NCI-H1694 treated with DMSO at 0.1 percent for 48 hours (cell line): ENCODE measurements around the gene ADAMTSL1.

Experiments
- DNase-seq: peaks from one replicate; lab custom pipeline; 2025; lab: John Stamatoyannopoulos, UW

The ADAMTSL1 gene

DNA sequence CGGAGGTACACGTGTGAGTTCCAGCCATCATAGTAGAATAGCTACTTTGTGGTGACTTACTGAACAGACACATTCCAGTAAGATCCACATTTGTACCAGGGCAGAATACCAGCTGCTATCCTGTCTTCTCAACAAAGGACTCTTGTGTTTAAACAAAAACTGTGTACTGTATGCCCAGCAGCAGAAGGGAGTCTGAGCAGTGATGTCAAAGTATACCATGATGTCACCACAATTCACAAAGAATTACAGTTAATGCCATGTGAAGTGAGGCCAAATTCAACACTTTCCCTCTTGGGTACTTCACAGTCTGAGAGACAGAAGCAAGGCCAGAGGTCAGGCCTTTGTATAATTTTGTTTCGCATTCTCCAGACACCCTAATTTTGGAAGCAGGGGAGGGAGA lies 137.0 kb downstream of the ADAMTSL1 start:
- DNase-seq = no peak

DNA sequence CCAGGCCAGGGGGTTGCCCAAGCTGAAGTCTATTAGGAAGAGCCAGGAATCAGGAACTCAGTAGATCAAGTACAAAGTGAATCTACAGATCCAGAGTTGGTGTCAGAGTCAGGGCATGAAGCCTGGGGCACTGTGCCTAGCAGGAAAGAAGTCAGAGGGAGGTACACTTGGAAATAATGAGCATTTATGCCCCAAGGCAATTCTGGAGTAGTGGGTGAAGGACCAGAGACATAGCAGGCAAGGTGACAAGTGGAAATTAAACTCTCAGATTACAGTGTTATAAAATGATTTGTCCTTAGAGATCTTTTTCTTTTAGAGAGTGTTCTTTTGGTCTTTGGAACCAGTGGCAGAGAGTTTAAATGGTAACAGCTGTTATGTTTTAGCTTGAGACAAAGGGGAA lies 138.0 kb downstream of the ADAMTSL1 start:
- no peak for DNase-seq

DNA sequence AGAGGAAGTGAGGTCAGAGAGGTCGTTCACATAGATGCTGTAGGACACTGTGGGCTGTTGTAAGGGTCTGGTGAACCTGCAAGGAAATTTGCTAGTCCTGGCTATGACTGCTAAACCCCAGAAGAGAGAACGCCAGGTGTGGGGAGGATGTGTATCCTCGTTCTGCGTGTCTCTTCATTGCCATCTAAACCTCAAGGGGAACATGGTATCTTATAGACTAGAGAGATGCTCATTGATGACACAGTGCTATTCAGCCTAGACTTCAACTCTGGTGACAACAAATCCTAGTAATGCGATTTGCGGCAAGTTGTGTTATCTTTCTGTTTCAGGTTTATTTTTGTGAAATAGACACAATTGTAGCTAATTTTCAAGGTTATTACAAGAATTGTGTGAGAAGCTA lies 140.2 kb downstream of the ADAMTSL1 start:
- DNase-seq = no peak

DNA sequence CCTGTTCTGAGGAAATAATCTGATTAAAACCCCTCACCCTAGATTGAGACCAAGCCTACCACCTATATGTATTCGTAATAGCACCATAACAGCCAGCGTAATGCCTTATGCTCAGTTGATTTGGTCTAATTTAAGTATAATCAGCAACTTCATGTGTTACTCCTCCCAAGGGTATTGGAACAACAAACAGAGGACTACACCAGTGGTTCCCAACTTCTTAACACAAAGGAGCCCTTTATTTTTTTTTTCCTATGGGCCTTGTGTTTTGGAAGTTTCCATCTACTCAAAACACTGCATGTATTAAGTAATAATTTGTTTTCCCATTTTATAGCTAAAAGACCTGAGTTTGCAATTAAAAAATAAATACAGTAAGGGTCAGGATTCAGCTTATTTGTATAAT lies 140.7 kb downstream of the ADAMTSL1 start:
- no peak for DNase-seq

DNA sequence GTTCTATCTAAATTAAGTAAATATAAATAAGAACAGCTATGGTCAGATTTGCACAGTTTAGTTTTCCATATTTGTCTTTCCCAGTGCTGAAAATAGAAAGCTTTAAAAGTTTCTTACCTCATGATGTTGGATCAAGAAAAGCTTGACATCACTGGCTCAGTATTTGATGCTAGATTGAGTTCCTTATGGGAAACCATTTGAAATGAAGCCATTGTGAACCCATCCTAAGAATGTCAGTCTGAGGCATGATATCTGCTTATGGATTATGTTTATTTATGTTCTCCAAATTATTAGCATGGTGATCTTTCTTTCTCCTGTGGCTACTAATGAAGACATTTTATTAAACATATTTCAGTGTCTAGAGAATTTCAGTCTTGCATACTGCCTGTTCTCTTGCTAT lies 143.0 kb downstream of the ADAMTSL1 start:
- no peak for DNase-seq

DNA sequence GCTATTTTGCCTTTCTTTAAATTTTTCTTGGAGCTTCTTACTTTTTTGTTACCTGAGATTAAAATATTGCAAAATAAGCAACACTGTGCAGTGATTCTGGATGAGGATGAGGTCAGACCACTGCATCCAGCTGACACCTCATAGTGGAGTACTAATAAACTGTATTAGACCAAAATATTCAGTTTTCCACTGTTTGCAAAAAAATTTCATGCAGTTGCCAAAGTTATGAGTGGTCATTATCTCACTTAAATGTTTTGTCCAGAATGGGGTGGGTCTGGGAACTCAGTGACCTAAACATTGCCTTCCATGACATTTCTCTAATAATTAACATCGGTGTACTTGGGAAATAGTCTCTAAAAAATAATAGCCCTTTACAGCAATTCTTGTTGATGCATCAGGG lies 143.8 kb downstream of the ADAMTSL1 start:
- no peak for DNase-seq

DNA sequence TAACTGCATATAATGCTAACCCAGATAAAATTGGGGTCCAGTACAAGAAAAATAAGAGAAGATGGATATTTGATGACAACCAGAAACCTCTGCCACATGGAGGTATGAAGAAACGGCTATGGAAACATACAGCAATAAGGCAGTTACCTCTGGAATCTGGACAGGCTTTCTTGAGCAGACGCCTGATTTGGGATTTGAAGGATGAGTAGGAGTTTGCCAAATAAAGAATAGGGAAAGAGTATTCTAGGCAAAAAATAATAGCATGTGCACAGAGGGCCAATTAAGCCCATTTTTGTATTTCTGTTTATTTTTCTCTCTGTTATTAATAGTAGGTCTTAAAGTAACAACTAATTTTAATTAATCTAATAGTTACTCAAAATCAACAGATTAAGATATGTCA lies 144.9 kb downstream of the ADAMTSL1 start:
- DNase-seq = no peak

DNA sequence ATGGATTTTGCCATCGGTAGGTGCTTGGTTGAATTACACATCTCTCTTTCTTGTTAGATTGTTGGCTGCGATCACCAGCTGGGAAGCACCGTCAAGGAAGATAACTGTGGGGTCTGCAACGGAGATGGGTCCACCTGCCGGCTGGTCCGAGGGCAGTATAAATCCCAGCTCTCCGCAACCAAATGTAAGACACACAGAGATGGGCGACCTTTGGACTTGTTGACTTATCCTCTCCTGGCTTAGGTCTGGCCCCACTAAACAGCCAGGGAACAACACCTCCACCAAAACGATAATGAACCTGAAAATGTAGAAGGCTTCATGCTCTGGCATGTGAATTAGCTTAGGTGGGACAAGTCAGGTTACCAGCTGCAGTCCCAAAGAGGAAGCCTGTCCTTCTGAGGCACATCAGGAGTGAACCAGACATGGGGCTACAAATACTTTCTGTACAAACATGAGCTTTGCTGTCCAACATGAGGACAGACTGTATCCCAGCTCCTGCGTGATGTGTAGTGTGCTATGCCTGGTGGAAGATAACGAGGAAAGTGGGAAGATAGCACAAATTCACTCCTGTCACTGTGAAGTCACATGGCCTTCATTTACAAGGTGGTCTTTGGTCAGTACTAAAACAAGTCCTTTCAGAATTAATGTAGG lies 148.4 kb downstream of the ADAMTSL1 start:
- DNase-seq = no peak

DNA sequence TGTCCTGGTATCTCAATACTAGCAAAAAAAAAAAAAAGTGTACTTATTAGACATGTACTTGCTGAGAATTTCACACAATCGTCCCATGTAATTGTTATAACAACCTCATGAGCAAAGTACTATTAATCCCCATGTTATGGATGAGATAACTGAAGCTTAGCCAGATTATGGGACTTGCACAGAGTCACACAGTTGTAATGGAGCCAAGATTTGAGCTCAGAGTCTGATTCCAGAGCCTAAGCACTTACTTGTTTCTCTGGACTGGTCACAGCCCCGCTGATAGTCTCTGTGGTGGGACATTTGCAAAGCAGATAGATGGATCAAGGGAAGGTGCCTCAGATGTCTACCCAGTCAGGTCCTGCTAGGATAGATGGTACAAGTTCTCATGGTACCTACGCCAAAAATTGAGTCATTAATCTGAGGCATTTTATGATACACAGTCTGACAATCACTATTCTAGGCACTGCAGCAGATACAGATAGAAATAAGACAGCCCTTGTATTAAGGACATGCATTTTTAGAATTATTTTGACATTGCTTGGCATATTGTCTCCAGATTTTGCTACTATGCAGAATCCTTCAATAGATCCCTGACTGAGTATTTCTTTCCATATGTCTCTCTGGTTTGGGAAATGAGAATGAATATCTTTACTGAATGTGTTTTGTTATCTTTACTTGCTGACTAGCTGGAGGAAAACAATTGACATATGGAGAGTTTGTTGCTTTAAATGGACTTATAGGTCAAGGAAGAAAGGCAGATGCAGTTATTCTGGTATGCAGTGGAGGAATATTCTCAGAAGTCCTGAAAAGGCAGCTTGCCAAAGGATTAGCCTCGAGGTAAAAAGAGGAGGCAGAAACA lies 149.5 kb downstream of the ADAMTSL1 start:
- DNase-seq = no peak

DNA sequence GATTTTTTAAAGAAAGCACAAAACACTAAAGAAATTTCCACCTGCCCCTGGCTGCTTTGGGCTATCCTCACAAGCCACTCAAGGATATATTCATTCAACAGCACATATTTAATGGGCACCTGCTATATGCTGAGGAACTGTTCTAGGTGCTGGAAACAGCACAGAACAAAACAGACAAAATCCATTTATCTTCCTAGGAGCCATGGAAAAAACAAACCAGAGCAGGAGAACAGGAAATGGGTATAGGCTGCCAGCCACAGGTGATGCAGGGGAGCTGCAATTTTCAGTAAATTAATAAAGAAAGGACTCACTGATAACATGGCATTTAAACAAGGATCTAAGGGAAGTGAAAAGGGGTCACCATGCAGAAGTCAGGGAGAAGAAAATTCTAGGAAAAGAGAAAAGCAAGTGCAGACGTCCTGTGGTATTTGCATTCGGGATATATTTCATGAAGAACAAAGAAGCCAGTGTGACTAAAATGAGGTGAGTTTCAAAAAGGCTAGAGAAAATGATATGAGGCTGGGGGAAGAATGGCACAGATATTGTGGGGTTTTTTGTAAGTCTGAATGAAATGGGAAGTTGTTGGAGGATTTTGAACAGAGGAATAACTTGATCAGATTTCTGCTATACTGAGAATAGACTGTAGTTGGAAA lies 152.2 kb downstream of the ADAMTSL1 start:
- no peak for DNase-seq

DNA sequence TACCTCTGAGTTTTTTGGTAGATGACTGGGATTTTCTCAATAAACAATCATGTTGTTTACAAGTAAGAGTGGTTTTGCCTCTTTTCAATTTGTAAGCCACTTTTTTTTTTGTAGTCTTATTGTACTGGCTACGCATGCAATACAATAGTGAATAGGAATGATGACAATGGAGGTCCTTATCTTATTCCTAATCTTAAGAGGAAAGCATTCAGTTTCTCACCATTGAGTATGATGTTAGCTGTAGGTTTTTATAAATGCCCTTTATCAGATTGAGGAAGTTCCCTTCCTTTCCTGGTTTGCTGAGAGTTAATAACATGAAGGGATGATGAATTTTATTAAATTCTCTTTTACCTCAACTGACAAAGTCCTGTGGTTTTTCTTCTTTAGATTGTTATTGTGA lies 155.2 kb downstream of the ADAMTSL1 start:
- no peak for DNase-seq

DNA sequence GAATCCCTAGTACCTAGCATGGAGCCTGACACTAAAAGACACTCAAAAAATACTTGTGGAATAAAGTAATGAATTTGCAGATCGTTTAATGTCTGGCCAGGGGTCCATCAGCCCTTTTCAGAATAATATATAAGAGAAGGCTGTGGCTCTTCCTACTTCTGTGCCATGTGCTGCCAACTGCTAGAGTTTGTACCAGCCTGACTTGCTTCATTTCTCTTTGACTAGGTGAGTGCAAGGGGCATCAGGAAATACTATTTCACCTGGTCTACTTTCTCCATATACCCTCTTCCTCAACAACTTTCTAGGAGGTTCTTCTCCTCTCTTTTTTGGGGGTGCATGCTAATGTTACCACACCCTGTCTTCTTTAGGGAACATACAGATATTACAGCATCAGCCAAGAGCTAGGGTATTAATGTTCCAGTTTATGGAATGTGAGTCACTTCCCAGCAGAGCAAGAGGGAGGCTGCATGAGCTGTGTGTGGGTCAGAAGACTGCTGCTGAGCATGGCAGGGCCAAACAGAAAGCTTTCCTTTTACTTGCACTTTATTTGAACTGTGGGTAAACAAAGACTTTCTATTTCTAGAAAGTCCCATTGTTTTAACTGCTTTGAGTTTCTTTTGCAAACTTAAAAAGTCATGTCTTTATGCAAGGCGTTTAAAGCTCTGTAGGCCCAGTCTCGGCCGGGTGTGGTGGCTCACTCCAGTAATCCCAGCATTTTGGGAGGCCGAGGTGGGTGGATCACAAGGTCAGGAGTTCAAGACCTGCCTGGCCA lies 158.9 kb downstream of the ADAMTSL1 start:
- no peak for DNase-seq

DNA sequence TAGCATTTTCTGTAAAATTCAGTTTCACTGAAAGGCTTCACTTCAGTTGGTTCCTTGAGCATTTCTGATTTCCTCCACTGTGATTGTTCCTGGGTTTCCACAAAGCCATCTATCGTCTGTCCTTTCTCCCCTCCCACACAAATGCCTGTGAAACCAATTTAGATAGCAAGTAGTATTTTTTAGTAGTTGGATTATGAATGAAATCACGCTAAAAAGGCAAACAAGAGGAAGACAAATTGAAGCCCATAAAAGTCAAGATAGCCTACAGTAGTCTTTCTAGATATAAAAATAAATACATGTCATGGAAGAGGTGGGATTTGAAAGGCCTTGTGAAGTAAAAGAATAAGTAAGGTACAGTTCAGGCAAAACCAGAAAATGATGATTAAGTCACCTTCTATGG lies 162.8 kb downstream of the ADAMTSL1 start:
- DNase-seq = no peak

DNA sequence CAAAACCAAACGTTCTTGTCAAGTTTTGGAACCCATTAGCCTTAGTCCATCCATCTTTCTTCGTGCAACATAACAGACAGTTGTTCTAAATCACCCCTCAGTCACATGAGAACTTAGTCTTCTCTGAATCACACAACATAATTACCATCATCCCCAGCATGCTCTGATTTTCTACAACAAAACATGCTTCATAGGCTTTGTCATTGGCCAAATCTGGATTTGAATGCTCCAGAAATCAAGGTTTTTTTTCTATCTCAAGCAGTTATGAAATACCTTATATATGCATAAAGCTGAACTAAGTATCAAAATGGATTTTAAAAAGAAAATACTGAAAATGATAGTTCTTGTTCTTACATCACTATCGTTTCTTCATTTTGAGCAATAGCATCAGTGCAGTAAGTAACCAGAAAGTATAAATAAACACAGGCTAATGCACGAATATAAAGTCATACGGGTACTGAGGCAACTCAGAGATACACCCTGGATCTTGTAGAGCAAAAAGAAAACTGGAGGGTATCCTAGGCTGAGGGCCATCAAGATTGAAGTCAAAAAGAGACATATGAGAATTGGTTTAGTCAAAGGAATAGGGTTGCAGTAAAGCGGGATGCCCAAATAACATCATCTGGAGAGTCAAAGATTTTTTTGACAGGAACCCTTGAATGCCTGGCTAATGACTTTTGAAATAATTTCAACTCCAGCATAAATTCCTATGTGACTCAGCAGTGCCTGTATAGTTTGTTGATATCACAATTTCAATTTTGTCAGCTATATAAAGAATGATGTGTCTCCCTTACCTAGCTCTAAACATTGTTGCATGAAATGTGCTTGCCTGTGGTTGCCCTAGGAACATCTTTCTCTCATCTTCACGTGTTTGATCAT lies 164.7 kb downstream of the ADAMTSL1 start:
- no peak for DNase-seq

DNA sequence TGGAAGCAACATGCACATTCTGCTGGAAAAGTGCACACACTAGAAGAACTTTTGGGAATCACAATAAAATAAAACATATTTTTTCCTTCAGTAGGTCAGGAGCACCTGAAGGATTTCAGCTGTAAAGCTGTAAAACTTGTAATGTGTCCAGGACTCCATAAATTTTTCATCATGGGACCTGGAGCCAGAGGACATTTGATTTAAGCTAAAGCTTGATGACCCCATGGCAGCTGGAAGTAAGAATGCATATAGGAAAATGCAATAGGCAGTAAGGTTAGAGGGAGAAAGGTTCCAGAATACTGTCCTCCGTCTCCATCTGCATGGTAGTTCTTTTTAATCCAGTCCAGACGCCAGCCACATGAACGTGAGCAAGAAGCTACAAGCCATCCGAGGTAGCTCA lies 166.0 kb downstream of the ADAMTSL1 start:
- DNase-seq = no peak

DNA sequence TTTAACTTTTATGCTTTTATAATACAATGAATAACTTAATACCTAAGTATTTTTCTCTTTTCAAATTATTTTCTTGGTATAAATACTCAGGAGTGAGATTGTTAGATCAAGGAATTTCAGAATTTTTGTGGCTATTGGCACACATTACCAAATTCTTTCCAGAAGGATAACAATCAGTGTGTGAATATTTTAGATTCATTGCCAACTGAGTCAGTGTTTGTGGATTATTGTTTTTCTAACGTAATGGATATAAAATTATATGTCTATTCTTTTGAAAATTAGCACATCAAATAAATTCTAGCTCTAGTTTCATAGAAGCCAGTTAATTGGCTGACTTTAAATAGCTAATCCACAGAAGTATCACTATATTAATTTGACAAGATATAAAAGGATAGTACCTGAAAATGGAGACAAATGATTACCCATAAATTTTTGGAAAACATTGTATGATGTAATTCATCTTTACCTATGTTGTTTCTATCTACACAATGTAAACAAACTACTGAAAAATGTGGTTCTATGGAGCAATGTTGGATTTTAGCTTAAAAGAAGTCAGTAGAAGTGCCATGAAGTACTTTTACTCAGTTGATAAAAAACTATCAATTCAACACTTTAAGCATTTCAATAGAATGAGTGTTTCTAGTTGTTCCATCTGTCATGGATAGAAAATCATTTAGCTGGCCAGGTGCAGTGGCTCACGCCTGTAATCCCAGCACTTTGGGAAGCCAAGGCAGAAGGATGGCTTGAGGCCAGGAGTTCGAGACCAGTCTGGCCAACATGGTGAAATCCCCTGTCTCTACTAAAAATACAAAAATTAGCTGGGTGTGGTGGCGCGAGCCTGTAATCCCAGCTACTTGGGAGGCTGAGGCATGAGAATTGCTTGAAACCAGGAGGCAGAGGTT lies 185.1 kb downstream of the ADAMTSL1 start:
- no peak for DNase-seq

DNA sequence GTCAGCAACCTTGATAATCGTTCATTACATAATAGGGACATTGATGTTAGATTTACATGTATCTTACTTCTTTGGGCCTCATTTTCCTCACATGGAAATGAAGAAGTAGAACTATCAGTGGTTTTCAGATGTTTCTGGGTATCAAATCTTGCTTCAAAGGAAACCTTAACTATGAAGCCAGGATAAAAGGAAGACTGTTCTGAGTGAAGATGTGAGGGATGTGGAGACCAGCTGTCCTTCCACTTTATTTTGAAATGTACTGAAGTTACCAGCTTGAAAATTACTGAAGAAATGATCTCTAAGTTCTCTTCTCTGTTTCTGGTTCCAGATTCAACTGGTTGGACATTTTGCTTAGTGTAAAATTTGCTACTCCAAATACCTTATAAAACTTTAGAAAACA lies 186.0 kb downstream of the ADAMTSL1 start:
- no peak for DNase-seq

DNA sequence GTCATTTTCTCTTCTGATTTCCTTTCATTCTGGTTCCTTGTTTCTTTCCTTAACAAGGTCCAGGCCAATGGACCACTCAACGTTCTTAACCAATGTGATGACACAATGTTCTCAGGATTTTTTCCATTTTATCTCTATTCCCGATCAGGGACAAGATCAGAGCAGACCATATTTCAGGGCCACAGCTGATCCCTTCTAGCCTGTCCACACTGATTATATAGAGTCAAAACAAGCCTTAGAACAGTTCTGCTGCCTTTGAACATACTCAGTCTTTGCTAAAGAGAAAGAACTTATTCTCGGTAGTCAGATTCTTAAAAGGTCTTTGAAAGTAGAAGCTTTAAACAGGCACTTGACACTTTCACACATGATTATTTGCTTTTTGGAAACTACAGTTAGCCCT lies 188.4 kb downstream of the ADAMTSL1 start:
- no peak for DNase-seq

DNA sequence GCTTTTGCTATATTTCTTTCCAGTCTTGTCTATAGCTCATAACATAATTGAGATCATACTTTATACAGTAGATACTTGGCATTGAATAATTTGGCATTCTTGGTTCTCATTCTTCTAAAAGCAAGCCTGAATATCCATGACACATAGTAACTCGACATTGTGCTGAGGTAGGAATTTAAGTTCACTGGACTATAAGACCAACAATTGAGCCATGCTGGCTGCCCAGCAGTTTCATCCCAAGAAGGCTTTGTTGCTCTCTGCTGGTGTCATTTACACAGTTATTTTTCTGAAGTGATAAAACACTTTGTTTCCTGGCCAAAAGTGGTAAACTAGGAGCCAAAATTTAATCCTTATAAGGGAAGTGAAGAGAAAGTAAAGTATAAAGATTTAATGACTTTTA lies 192.0 kb downstream of the ADAMTSL1 start:
- no peak for DNase-seq

DNA sequence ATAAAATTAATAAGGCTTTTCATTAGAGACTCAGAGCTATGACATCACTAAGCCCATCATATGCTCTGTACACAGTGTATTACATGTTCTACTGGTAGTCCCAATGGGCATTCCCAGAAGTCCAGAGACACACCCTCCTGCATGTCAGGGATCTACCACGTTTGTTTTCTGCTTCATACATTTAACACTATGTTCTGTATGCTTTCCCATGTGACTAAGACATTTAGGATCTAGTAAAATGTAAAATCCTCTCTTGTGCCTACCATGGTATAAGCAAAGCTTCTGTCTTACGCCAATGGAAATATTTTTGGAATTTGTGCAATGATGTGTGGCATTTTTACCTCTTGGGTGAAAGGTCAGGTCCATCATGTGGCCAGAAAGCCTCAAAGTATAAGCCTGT lies 192.4 kb downstream of the ADAMTSL1 start:
- DNase-seq = no peak
